Stimulated activated CD8-positive, alpha-beta memory T cell treated with anti-CD3 and anti-CD28 coated beads, Interleukin-2, amount 100 ng/mL, for 1 hour (primary cell): ENCODE results near the gene SORBS1.

ENCODE experiments used
- DNase-seq, 2 donors: peaks; one replicate each; pipeline ENCODE4 v3.0.0-alpha.2; 2020; ENCODE audit warnings: low read depth in 2 of 2

Gene SORBS1

GRCh38 chr10:95266674-95267095 is 294.5 kb downstream of the SORBS1 start:
- no peak for DNase-seq

GRCh38 chr10:95265572-95265971 is 295.6 kb downstream of the SORBS1 start:
- no peak for DNase-seq

DNA sequence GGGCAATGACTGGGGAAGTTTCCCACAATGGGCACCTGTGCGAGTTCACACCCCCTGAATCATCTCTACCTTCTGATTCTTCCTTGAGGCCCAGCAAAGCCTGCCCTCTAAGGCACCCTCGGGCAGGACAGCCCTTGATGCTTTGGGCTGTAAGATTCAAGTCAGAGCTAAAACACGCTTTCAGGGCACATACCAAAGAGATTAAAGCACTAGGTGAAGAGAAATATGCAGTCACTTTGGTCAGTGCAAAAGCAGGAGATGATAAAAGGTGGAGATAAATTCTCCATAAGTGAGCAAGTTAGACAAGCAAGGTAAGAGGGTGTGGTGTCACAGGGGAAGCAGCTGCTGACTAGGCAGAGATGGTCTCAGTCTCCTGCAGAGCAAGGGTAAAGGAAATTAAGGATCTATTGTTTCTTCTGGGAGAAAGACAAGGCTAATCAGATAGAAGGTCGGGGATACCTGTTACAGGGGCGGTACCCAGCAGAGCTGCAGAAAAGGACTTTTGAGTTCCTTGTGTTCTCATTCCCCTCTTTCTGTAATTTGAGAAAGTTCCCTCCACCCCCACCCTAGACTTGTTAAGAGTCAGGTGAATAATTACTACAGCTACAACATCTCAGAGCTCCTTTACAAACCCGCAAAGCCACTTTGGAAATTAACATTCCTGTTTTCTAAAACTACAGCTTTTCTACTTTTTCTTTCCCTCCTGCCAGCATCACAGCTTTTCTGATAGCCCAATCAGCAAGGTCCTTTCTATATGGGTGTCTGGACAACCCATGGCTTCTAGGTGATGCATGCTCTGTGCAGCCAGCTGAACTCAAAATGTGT is 296.7 kb downstream of the SORBS1 start:
- DNase-seq = no peak

DNA sequence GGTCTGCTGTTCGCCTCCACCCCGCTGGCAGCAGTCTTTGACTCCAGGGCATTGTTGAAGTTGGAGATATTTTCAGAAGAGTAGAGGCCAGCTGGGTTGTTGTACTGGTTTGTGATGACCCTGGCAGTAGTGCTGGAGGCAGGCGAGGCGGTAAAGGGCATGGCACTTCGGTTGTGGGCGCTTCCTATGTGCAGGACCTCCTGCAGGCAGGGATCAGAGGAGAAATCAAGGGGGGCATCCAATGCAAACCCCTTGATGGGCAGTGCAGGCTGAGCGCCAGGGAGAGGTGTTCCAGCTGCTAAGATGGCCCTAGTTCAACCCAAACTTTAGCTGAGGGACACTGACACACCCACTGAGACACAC is 297.3 kb downstream of the SORBS1 start:
- no peak for DNase-seq

DNA sequence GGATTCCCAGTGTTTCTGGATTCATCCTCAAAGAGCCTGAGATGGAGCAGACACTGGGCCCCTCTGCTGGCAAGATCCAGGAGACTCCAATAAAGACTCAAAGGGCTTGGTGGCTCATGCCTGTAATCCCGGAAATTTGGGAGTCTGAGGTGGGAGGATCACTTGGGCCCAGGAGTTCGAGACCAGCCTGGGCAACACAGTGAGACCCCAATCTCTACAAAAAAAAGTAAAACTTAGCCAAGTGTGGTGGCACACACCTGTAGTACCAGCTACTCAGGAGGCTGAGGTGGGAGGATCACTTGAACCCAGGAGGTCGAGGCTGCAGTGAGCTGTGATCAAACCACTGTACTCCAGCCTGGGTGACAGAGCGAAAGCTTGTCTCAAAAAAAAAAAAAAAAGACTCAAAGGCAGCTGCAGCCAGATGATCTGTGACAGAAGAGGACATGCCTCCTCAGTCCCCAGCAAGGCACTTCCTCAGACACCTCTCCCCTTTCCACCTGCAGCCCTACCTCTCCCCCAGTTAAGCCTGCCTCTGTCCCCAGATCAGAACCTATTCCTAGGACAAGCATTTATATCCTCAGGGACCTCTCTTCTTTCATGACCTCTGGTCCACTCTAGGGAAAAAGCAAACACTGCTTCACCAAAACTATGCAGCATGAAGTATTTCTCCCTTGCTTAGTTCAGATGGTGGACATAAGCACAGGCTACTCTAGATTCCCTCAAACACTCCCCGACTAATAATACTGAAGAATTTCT is 298.2 kb downstream of the SORBS1 start:
- no peak for DNase-seq

DNA sequence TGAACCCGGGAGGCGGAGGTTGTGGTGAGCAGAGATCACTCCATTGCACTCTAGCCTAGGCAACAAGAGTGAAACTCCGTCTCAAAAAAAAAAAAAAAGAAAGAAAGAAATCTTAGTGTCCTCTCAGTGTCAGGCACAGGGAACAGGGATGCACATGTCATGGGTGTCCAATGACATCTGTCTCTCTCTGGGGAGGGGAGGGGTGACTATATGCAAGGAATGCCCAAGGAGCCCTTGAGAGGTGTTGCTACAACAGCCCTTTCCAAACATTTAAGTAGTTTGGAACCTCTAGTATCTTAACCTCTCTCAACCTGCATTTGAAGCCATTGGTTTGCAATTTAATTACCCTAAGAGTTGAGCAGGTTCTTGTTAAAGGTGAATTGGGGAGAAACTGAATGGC is 299.2 kb downstream of the SORBS1 start:
- no peak for DNase-seq
